ENCODE results near the gene DGKQ.

DGKQ gene

GRCh38 chr4:917992-918391 is 55.4 kb downstream of the DGKQ start:
- DNase-seq: no peak
- in situ Hi-C loops (cut with HindIII; ENCODE audit: low pct_ligation_motif_present, low pct_unique_long_range_greater_than_20kb, low sequenced_read_pairs): no loop called here

DNA sequence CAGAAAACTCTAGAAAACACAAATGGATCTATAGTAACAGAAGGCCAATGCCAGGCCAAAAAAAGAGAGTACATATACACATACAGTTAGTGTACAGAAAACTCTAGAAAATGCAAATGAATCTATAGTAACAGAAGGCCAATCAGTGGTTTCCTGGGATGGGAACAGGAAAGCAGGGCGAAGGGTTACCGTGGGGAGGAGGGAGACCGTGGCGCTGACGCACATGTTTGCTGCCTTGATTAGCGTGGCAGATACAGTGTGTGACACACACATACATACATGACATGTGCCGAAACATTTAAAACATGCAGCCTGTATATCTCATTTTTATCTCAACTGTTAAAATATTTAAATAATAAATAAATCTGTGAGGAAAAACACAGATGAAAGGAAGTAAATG is 55.9 kb downstream of the DGKQ start:
- no peak for DNase-seq
- in situ Hi-C loops (cut with HindIII; ENCODE audit: low pct_ligation_motif_present, low pct_unique_long_range_greater_than_20kb, low sequenced_read_pairs): no loop called here

DNA sequence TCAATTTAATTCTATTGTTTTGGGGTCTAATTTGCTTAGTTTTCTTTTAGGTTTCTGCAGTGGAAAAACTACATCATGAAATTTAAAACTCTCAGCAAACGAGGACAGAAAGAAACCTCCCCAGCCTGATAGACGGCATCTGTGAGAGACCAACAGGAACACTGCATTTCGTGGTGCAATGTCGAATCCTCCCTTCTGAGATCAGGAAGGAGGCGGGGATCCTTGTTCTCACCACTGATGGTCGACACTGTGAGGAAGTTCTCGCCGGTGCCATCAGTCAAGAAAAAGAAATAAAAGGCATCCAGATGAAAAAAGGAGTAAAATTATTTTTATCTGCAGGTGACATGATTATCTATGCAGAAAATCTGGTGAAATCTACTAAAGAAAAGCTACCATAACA is 57.8 kb downstream of the DGKQ start:
- in situ Hi-C loops (cut with HindIII; ENCODE audit: low pct_ligation_motif_present, low pct_unique_long_range_greater_than_20kb, low sequenced_read_pairs): no loop called here

DNA sequence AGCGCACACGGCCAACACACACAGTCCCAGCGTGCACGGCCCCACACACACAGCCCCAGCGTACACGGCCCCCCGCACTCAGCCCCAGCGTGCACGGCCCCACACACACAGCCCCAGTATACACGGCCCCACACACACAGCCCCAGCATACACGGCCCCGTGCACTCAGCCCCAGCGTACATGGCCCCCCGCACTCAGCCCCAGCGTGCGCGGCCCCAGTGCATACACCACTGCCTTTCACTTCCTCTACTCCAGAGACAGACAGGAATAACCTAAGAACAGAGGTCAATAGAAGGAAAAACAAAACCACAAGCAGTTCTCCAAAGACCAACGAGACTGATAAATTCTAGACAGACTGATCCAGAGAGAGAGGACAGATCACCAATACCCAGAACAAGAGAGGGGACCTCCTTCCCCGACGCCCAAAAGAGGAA is 58.3 kb downstream of the DGKQ start:
- DNase-seq: no peak
- in situ Hi-C loops (cut with HindIII; ENCODE audit: low pct_ligation_motif_present, low pct_unique_long_range_greater_than_20kb, low sequenced_read_pairs): no loop called here

More for the DNA sequence above, 57.8 kb downstream of the DGKQ start:
- no peak for DNase-seq

DNA sequence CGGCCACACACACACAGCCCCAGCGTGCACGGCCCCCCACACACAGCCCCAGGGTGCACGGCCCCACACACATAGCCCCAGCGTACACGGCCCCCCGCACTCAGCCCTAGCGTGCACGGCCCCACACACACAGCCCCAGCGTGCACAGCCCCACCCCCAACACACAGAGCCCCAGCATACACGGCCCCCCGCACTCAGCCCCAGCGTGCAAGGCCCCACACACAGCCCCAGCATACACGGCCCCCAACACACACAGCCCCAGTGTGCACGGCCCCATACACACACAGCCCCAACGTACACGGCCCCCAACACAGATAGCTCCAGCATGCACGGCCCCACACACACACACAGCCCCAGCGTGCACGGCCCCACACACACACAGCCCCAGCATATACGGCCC is 58.8 kb downstream of the DGKQ start:
- in situ Hi-C loops (cut with HindIII; ENCODE audit: low pct_ligation_motif_present, low pct_unique_long_range_greater_than_20kb, low sequenced_read_pairs): no loop called here
- DNase-seq: no peak

DNA sequence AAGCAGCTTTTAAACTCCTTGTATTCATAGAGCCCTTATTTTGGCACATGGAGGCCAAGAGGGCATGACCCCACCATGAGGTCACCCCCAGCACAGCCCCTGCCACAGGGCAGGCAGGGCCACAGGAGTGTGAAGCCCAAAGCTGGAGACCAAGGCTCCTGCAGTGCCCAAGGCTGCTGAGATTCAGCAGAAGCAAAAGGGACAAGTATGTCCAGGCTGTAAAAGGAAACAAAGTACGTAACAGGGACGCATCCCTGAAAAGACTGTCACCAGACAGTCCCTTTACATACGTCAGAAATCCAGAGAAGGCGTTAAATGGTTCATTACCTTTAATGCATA is 60.1 kb downstream of the DGKQ start:
- DNase-seq: no peak
- in situ Hi-C loops (cut with HindIII; ENCODE audit: low pct_ligation_motif_present, low pct_unique_long_range_greater_than_20kb, low sequenced_read_pairs): no loop called here

GRCh38 chr4:912548-913279 is 60.7 kb downstream of the DGKQ start:
- in situ Hi-C loops (cut with HindIII; ENCODE audit: low pct_ligation_motif_present, low pct_unique_long_range_greater_than_20kb, low sequenced_read_pairs): no loop called here
- DNase-seq: no peak

DNA sequence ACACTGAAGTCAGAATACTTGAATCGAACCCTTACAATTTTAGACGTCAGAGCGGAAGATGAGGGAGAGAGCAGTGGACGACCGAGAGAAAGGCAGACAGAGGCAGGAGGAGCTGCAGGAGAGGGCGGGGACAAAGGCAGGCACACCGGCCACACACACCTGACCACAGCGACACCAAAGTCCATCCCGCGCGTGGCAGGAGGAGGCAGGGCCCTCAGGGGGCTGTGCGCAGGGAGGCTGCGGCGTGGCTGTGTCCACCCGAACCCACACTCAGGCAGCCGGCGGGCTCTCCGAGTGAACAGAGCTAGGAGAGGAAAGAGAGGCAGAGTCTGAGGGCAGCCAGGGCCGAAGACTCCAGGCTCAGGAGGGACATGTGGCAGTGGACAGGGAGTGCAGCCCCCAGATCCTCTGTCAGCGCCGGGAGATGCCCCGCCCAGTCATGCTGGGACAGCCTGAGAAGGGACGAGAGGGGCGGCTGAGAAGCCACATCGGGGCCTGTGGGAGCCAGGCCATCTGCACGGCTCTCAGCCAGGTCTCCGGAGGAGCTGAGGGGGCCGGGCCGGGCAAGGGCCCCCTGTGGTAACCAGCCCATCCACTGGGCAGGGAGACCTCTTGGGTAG is 61.4 kb downstream of the DGKQ start:
- DNase-seq: no peak
- in situ Hi-C loops (cut with HindIII; ENCODE audit: low pct_ligation_motif_present, low pct_unique_long_range_greater_than_20kb, low sequenced_read_pairs): no loop called here

DNA sequence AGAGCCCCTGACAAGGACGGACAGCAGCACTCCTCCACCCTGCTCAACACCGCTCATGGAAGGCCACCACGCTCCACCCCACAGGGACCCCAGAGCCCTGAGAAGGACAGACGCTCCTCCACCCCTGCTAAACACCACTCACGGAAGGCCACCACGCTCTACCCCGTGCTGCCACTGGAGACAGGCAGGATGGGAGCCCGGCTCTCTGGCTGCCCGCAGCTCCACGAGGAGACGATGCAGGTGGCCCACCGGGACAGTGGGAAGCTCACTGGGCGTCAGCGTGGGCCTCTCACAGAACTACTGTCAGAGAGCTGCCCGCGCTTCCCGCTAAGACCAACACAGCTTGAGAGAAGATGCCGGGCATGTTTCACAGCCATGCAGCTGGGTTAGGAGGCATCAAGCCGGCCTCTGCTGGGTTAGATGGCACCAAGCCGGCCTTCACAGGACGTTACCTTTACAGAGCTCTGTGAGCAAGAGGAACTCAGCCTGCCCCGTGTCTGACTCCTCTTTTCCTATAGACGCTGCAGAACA is 62.1 kb downstream of the DGKQ start:
- no peak for DNase-seq
- in situ Hi-C loops (cut with HindIII; ENCODE audit: low pct_ligation_motif_present, low pct_unique_long_range_greater_than_20kb, low sequenced_read_pairs): no loop called here

DNA sequence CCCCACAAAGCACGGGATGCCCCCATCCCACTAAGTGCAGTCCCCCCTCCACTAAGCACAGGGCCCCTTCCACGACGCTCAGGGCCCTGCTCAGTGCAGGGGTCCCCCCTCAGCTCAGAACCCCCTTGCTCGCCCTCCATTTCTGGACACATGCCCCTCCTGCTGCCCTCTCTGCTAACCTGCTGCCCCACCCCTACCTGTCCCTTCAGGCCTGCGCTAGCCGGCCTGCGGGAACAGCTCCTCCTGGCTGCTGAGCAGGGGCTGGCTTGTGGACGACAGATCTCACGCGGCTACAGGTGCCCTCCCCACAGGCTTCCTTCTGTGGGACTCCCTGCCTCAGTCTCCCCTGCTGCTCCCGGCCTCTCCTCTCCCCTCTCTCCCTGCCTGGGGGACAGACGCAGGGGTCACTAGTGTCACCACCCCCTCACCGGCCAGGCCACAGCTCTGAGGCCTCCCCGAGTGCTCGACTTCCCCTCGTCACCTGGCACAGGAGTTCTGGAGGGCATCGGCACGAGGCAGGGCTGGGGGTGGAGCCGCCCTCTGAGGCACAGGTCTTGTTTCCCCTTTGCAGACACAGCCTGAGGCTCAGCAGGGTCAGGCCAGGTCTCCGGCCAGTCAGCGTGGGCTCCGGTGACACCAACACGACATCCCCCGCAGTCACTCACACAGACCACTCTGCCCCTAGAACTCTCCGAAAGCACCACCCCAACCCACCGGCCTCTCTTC is 62.8 kb downstream of the DGKQ start:
- DNase-seq: no peak
- in situ Hi-C loops (cut with HindIII; ENCODE audit: low pct_ligation_motif_present, low pct_unique_long_range_greater_than_20kb, low sequenced_read_pairs): no loop called here

- DNase-seq: no peak
- in situ Hi-C loops (cut with HindIII; ENCODE audit: low pct_ligation_motif_present, low pct_unique_long_range_greater_than_20kb, low sequenced_read_pairs): no loop called here
Observed at GRCh38 chr4:909821-910220, 63.5 kb downstream of the DGKQ start.

GRCh38 chr4:909131-909571 is 64.2 kb downstream of the DGKQ start:
- in situ Hi-C loops (cut with HindIII; ENCODE audit: low pct_ligation_motif_present, low pct_unique_long_range_greater_than_20kb, low sequenced_read_pairs): no loop called here
- no peak for DNase-seq
